ENCODE results near the gene FSTL1. TPM values are rescaled to one million over a fixed set of nuclear protein-coding genes. Genes with fewer than 3 reads are reported as not detected.

The FSTL1 gene
- total RNA-seq, 3 donors from 2014 or later (not counting 1 experiment from before 2014, with no cell fraction given) = 1.1 to 1.9 (median 1.4) TPM

GRCh38 chr3:120433662-120434331 lies 17.0 kb downstream of the FSTL1 start:
- intact Hi-C loops (cut with micrococcal nuclease) = no loop called here
- H3K36me3 ChIP-seq (ENCODE audit: control insufficient read depth, insufficient read depth, low read length) = no peaks in the 10 kb centered on the region

DNA sequence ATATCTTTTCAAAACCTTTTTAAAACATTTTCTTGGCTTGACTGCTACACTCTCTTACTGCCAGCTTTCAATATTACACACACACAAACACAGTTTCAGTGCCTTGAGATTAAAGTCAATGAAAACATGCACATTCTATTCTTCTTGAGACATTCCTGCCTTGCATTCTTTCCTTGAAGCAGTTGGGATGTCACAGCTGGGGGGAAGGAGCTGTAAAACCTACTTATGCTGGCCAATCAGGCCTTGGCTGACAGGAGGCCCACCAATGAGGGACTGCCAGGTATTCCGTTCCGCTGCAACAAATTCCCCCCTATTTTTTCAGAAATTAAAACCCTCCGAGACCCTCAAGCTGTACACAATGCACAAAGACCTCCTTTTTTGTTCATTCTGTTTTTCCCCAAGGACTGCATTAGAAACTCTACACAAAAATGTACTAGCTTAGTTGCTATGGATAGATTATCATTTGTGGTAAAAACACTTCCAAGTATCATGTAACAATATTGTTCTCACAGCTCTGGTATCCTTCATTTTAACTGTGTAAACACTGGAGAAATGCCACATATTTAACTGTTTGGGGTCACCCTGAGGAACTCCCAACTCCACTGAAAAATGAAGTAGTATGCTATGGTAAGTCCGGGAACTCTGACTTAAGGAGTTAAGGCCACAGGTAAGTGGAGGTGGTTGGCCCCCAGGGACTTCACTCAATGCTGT lies 18.5 kb downstream of the FSTL1 start:
- TF ChIP-seq, protein P1, sequence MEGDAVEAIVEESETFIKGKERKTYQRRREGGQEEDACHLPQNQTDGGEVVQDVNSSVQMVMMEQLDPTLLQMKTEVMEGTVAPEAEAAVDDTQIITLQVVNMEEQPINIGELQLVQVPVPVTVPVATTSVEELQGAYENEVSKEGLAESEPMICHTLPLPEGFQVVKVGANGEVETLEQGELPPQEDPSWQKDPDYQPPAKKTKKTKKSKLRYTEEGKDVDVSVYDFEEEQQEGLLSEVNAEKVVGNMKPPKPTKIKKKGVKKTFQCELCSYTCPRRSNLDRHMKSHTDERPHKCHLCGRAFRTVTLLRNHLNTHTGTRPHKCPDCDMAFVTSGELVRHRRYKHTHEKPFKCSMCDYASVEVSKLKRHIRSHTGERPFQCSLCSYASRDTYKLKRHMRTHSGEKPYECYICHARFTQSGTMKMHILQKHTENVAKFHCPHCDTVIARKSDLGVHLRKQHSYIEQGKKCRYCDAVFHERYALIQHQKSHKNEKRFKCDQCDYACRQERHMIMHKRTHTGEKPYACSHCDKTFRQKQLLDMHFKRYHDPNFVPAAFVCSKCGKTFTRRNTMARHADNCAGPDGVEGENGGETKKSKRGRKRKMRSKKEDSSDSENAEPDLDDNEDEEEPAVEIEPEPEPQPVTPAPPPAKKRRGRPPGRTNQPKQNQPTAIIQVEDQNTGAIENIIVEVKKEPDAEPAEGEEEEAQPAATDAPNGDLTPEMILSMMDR (IDR thresholded peaks at IDR 0.05) = no peak
- Histone ChIP-seq H3K36me3 (ENCODE audit: control insufficient read depth, insufficient read depth, low read length) (no peaks in the 10 kb centered on the region), H3K4me1 (ENCODE audit: control insufficient read depth, insufficient read depth, low read length) (no peaks in the 10 kb centered on the region), H3K4me3 (ENCODE audit: low read length) (no peak overlapping the region), H3K27ac (ENCODE audit: low read length) (no peak overlapping the region), H3K9me3 (ENCODE audit: control insufficient read depth, insufficient read depth, low read length) (no peaks in the 10 kb centered on the region), H3K27me3 (ENCODE audit: control insufficient read depth, insufficient read depth, low read length) (no peaks in the 10 kb centered on the region)
- no peaks in the 10 kb centered on the region for H3K4me1 Mint-ChIP-seq
- H3K36me3 Mint-ChIP-seq = no peaks in the 10 kb centered on the region
- no peak for DNase-seq
- 87% methylated on average over 4 of the region's 4 CpGs for WGBS (ENCODE audit: insufficient coverage)
- peaks cover 5 to 14% of the 10 kb centered on the region in 2 donors for H3K27me3 Mint-ChIP-seq (ENCODE audit: low read depth in 2 of 2)
- no peak overlapping the region for H3K27ac Mint-ChIP-seq
- intact Hi-C loops (cut with micrococcal nuclease) = no loop called here
- H3K4me3 Mint-ChIP-seq = no peak overlapping the region
- no peak for ATAC-seq
- no peaks in the 10 kb centered on the region for H3K9me3 Mint-ChIP-seq

More at GRCh38 chr3:120433662-120434331, 17.0 kb downstream of the FSTL1 start:
- H3K9me3 ChIP-seq (ENCODE audit: control insufficient read depth, insufficient read depth, low read length) = no peaks in the 10 kb centered on the region
- H3K4me3 ChIP-seq (ENCODE audit: low read length) = no peak overlapping the region
- no peaks in the 10 kb centered on the region for H3K36me3 Mint-ChIP-seq
- WGBS (ENCODE audit: insufficient coverage) = 93% methylated on average over 4 of the region's 4 CpGs
- ATAC-seq = no peak
- H3K27ac ChIP-seq (ENCODE audit: low read length) = no peak overlapping the region
- H3K4me3 Mint-ChIP-seq = no peak overlapping the region
- no peak for DNase-seq
- H3K9me3 Mint-ChIP-seq = no peaks in the 10 kb centered on the region
- no peaks in the 10 kb centered on the region for H3K4me1 Mint-ChIP-seq
- TF ChIP-seq, protein P1 (IDR thresholded peaks at IDR 0.05) = no peak
- H3K27ac Mint-ChIP-seq = no peak overlapping the region
- no peaks in the 10 kb centered on the region for H3K4me1 ChIP-seq (ENCODE audit: control insufficient read depth, insufficient read depth, low read length)
- H3K27me3 ChIP-seq (ENCODE audit: control insufficient read depth, insufficient read depth, low read length) = no peaks in the 10 kb centered on the region
- peaks cover 5 to 8% of the 10 kb centered on the region in 2 donors for H3K27me3 Mint-ChIP-seq (ENCODE audit: low read depth in 2 of 2)

DNA sequence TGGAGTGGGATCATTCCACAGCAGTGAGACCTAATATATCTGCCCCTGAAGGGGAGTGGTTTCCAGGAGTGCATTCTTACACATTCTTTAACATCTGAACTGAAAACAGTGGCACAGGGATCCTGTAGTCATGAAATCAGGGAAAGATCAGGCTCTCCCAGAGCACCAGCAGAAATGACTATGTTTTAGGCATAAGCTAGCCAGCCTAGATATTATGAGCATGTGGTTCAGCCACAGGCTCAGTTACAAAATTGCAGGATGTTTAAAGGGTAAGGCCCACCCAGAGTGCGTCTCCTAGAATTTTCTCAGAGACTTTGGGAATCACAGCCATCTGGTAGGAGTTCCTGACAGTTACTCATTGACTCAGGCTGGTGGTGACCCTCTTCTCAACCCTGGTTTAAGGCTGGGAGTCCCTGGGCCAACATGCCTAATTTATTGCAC lies 20.9 kb downstream of the FSTL1 start:
- H3K27me3 ChIP-seq (ENCODE audit: control insufficient read depth, insufficient read depth, low read length) = no peaks in the 10 kb centered on the region
- WGBS (ENCODE audit: insufficient coverage) = 89% methylated on average over 1 of the region's 1 CpG
- no peak for ATAC-seq

More for the DNA sequence above, 20.9 kb downstream of the FSTL1 start:
- no peaks in the 10 kb centered on the region for H3K36me3 Mint-ChIP-seq
- no peaks in the 10 kb centered on the region for H3K36me3 ChIP-seq (ENCODE audit: control insufficient read depth, insufficient read depth, low read length)
- H3K27me3 Mint-ChIP-seq (ENCODE audit: low read depth in 2 of 2) = peaks cover 0 to 19% of the 10 kb centered on the region in 2 donors
- TF ChIP-seq, protein P1 (IDR thresholded peaks at IDR 0.05) = no peak
- H3K27ac Mint-ChIP-seq = no peak overlapping the region
- H3K4me3 ChIP-seq (ENCODE audit: low read length) = no peak overlapping the region
- no peaks in the 10 kb centered on the region for H3K9me3 ChIP-seq (ENCODE audit: control insufficient read depth, insufficient read depth, low read length)
- no peaks in the 10 kb centered on the region for H3K4me1 ChIP-seq (ENCODE audit: control insufficient read depth, insufficient read depth, low read length)
- H3K9me3 Mint-ChIP-seq = no peaks in the 10 kb centered on the region
- H3K4me3 Mint-ChIP-seq = no peak overlapping the region
- intact Hi-C loops (cut with micrococcal nuclease) = no loop called here
- DNase-seq = no peak
- H3K4me1 Mint-ChIP-seq = no peaks in the 10 kb centered on the region
- no peak overlapping the region for H3K27ac ChIP-seq (ENCODE audit: low read length)

All from natural killer cell (primary cell).